Liver (tissue), 9 donors: Measurements from ENCODE around the gene CDH4. TPM values are rescaled to one million over a fixed set of nuclear protein-coding genes. Genes with fewer than 3 reads are reported as not detected.

Experiments
- DNase-seq: peaks from one replicate; pipeline ENCODE4 v3.0.0-alpha.2; 2017; ENCODE audit warnings: low spot score
- H3K27ac ChIP-seq, 2 donors: one replicate each; pipeline ENCODE4 v1.7.0; 2013; ENCODE audit warnings: inconsistent platforms in 2 of 2, low read length in 2 of 2, control low read depth in 1 of 2, low read depth in 1 of 2, mild to moderate bottlenecking in 1 of 2
- H3K27me3 ChIP-seq, 4 donors: one replicate each; pipeline versions ENCODE4 v1.6.1 to v1.7.0; 2013; ENCODE audit warnings: low read length in 3 of 4, inconsistent platforms in 1 of 4, mild to moderate bottlenecking in 1 of 4, moderate library complexity in 1 of 4; ENCODE audit not compliant: control insufficient read depth in 4 of 4, insufficient read depth in 4 of 4
- H3K36me3 ChIP-seq, 4 donors: one replicate each; pipeline versions ENCODE4 v1.6.1 to v1.7.0; 2013; ENCODE audit warnings: low read length in 3 of 4, mild to moderate bottlenecking in 3 of 4, low read depth in 1 of 4, moderate library complexity in 1 of 4; ENCODE audit not compliant: control insufficient read depth in 4 of 4, insufficient read depth in 3 of 4
- H3K4me1 ChIP-seq, 4 donors: one replicate each; pipeline versions ENCODE4 v1.6.1 to v1.7.0; 2013; ENCODE audit warnings: low read length in 3 of 4, mild to moderate bottlenecking in 3 of 4, moderate library complexity in 1 of 4; ENCODE audit not compliant: control insufficient read depth in 4 of 4, insufficient read depth in 4 of 4
- H3K4me3 ChIP-seq, 3 donors: one replicate each; pipeline versions ENCODE4 v1.6.1 to v1.7.0; 2013; ENCODE audit warnings: low read length in 3 of 3, control low read depth in 1 of 3, low read depth in 1 of 3, mild to moderate bottlenecking in 1 of 3
- H3K9ac ChIP-seq, 2 donors: one replicate each; pipeline ENCODE4 v1.7.0; 2013; ENCODE audit warnings: low read length in 2 of 2, mild to moderate bottlenecking in 2 of 2, moderate library complexity in 2 of 2, control low read depth in 1 of 2, low read depth in 1 of 2
- H3K9me3 ChIP-seq, 4 donors: one replicate each; pipeline versions ENCODE4 v1.6.1 to v1.7.0; 2013; ENCODE audit warnings: low read length in 3 of 4; ENCODE audit not compliant: control insufficient read depth in 4 of 4
- ATF3 ChIP-seq: IDR thresholded peaks from 2 replicates; pipeline ENCODE4 v1.6.1; 2016; ENCODE audit warnings: antibody characterized with exemption
- CTCF ChIP-seq: fragments of 150-350 bp; IDR thresholded peaks from 2 replicates; pipeline ENCODE4 v1.5.1; 2017; ENCODE audit warnings: improper control_type of control experiment, low read depth, low read length; ENCODE audit not compliant: missing input control
- EGR1 ChIP-seq, 2 donors: IDR thresholded peaks; 2 replicates each; pipeline ENCODE4 v1.6.1; 2016 to 2018; ENCODE audit warnings: antibody characterized with exemption in 2 of 2, low read depth in 2 of 2
- GABPA ChIP-seq, 2 donors: IDR thresholded peaks in 1 of 2; conservative IDR thresholded peaks in 1 of 2; 2 replicates each; pipeline ENCODE4 v1.6.1; 2016; ENCODE audit warnings: antibody characterized with exemption in 2 of 2, mild to moderate bottlenecking in 1 of 2, moderate library complexity in 1 of 2
- HNF4A ChIP-seq, 2 donors: conservative IDR thresholded peaks; 2 replicates each; pipeline ENCODE4 v1.6.1; 2016; ENCODE audit warnings: antibody characterized with exemption in 2 of 2, mild to moderate bottlenecking in 2 of 2
- HNF4G ChIP-seq: IDR thresholded peaks from 2 replicates; pipeline ENCODE4 v1.6.1; 2016; ENCODE audit warnings: antibody characterized with exemption
- MAX ChIP-seq: IDR thresholded peaks from 2 replicates; pipeline ENCODE4 v1.6.1; 2016; ENCODE audit warnings: antibody characterized with exemption
- REST ChIP-seq: IDR thresholded peaks from 2 replicates; pipeline ENCODE4 v1.6.1; 2016; ENCODE audit warnings: antibody characterized with exemption, mild to moderate bottlenecking
- YY1 ChIP-seq: IDR thresholded peaks from 2 replicates; pipeline ENCODE4 v1.6.1; 2016; ENCODE audit warnings: antibody characterized with exemption, mild to moderate bottlenecking
- ZBTB33 ChIP-seq: IDR thresholded peaks from 2 replicates; pipeline ENCODE4 v1.6.1; 2016; ENCODE audit warnings: antibody characterized with exemption
- WGBS: extraction: QIAGEN DNeasy Blood & Tissue Kit; methylation state at CpG from one replicate; pipeline ENCODE4 v1.1.7; 2013; 5-methylcytosine and 5-hydroxymethylcytosine counted together
- polyA plus RNA-seq, 2 donors: library from polyadenylated mRNA; stranded (reverse) in 1 of 2; unstranded in 1 of 2; fragments of 200-250 nt in 1 of 2; fragments of >200 nt in 1 of 2; fragmentation: Nextera tagmentation in 1 of 2; extraction: Ambion mirVana in 1 of 2; gene quantifications; one replicate each; pipeline versions ENCODE4 v1.2.1 to v1.2.3, GENCODE V29; 2013 to 2015
- total RNA-seq, 2 donors: library from RNA; depleted of rRNA; stranded (reverse); fragments of >200 nt; gene quantifications; one replicate each; pipeline ENCODE4 v1.2.3, GENCODE V29; 2014
- donor health status: healthy.
- donor health status: healthy.
- donor health status: healthy.
- donor health status: healthy.
- donor health status: healthy.

CDH4 gene
- under 1 TPM; 0.19 to 0.25 TPM for total RNA-seq
- polyA plus RNA-seq = under 1 TPM in 1 of 2 donors, not detected in 1; 0.03 TPM

- 6% methylated on average over 78 of the region's 78 CpGs for WGBS
- Histone ChIP-seq H3K4me3 (peak within 1 kb of the TSS in 1 of 3 donors; percentile 33), H3K4me1 (peaks cover 0 to 19% (median 3%) of the 10 kb centered on the region in 4 donors), H3K9me3 (no peaks in the 10 kb centered on the region), H3K36me3 (no peaks in the 10 kb centered on the region), H3K27me3 (peaks cover 0 to 28% (median 14%) of the 10 kb centered on the region in 4 donors), H3K9ac (no peak within 1 kb of the TSS), H3K27ac (no peak within 1 kb of the TSS)
- no peak for TF ChIP-seq REST
- TF ChIP-seq YY1 = no peak
- TF ChIP-seq GABPA (IDR thresholded peaks at IDR 0.05 in 1 of 2, conservative IDR thresholded peaks at IDR 0.05 in 1 of 2) = no peak
- TF ChIP-seq CTCF = no peak
- TF ChIP-seq HNF4G = no peak
- no peak for TF ChIP-seq MAX
- DNase-seq = no peak
These were observed at the start of gene CDH4 for GRCh38 chr20:61251529-61252393. Gene CDH4 (plus strand): TSS chr20:61252261.

- TF ChIP-seq YY1 (no peak), EGR1 (IDR thresholded peaks at IDR 0.05; ENCODE audit: low read depth in 2 of 2) (no peak), ATF3 (no peak), HNF4G (no peak), MAX (no peak), CTCF (no peak), ZBTB33 (no peak), HNF4A (conservative IDR thresholded peaks at IDR 0.05) (no peak)
These were observed 48.7 kb upstream of the CDH4 start for GRCh38 chr20:61203320-61203719.

More at GRCh38 chr20:61203320-61203719, 48.7 kb upstream of the CDH4 start:
- no peak overlapping the region for H3K9ac ChIP-seq
- peaks cover 0 to 2% (median 0%) of the 10 kb centered on the region in 4 donors for H3K9me3 ChIP-seq
- no peaks in the 10 kb centered on the region for H3K4me1 ChIP-seq
- no peak overlapping the region for H3K4me3 ChIP-seq
- no peaks in the 10 kb centered on the region for H3K36me3 ChIP-seq
- WGBS = 49% methylated on average over 5 of the region's 5 CpGs
- no peak overlapping the region for H3K27ac ChIP-seq
- DNase-seq = no peak
- no peaks in the 10 kb centered on the region for H3K27me3 ChIP-seq
